Measurements from ENCODE around the gene HRH2. TPM values are rescaled to one million over a fixed set of nuclear protein-coding genes. Genes with fewer than 3 reads are reported as not detected.

The HRH2 gene
- total and polyA plus RNA-seq, 2 donors (not counting 1 experiment from before 2014, with no cell fraction given), result 0.03 TPM; not detected in 1

GRCh38 chr5:175713930-175714329 lies 56.1 kb downstream of the HRH2 start:
- Histone ChIP-seq H3K27me3 (ENCODE audit: control insufficient read depth, insufficient read depth, low read length) (no peaks in the 10 kb centered on the region), H3K4me2 (ENCODE audit: extremely low read depth, insufficient read depth, low read length) (no peak overlapping the region), H3K4me3 (replicated peaks in 1 of 4; ENCODE audit: control extremely low read depth in 1 of 4, insufficient read depth in 1 of 4, low read depth in 3 of 4, low read length in 4 of 4) (no peak overlapping the region), H3K9ac (ENCODE audit: insufficient read depth, low read length) (no peak overlapping the region), H2AFZ (ENCODE audit: low read length) (no peak overlapping the region), H3K9me3 (ENCODE audit: control insufficient read depth, insufficient read depth, low read depth, low read length) (no peaks in the 10 kb centered on the region), H3K79me2 (ENCODE audit: control insufficient read depth, insufficient read depth, low read length) (no peaks in the 10 kb centered on the region), H3K27ac (ENCODE audit: insufficient read depth, low read length) (no peak overlapping the region), H3K4me1 (ENCODE audit: control insufficient read depth, extremely low read depth, insufficient read depth, low read length) (no peaks in the 10 kb centered on the region), H4K20me1 (ENCODE audit: control insufficient read depth, extremely low read depth, insufficient read depth, low read length) (no peaks in the 10 kb centered on the region), H3K36me3 (ENCODE audit: control insufficient read depth, insufficient read depth, low read length) (no peaks in the 10 kb centered on the region)
- no peak for DNase-seq (ENCODE audit: low read depth in 2 of 2)
- no peak for TF ChIP-seq EZH2 (IDR thresholded peaks at IDR 0.05; ENCODE audit: low read length, missing control alignments)
- TF ChIP-seq, protein P1, sequence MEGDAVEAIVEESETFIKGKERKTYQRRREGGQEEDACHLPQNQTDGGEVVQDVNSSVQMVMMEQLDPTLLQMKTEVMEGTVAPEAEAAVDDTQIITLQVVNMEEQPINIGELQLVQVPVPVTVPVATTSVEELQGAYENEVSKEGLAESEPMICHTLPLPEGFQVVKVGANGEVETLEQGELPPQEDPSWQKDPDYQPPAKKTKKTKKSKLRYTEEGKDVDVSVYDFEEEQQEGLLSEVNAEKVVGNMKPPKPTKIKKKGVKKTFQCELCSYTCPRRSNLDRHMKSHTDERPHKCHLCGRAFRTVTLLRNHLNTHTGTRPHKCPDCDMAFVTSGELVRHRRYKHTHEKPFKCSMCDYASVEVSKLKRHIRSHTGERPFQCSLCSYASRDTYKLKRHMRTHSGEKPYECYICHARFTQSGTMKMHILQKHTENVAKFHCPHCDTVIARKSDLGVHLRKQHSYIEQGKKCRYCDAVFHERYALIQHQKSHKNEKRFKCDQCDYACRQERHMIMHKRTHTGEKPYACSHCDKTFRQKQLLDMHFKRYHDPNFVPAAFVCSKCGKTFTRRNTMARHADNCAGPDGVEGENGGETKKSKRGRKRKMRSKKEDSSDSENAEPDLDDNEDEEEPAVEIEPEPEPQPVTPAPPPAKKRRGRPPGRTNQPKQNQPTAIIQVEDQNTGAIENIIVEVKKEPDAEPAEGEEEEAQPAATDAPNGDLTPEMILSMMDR (conservative IDR thresholded peaks at IDR 0.05 in 1 of 2, IDR thresholded peaks at IDR 0.05 in 1 of 2; ENCODE audit: low read depth in 1 of 2, low read length in 2 of 2), result no peak

GRCh38 chr5:175714479-175715085 lies 56.7 kb downstream of the HRH2 start:
- Histone ChIP-seq H3K27me3 (ENCODE audit: control insufficient read depth, insufficient read depth, low read length) (no peaks in the 10 kb centered on the region), H2AFZ (ENCODE audit: low read length) (no peak overlapping the region), H4K20me1 (ENCODE audit: control insufficient read depth, extremely low read depth, insufficient read depth, low read length) (no peaks in the 10 kb centered on the region), H3K4me1 (ENCODE audit: control insufficient read depth, extremely low read depth, insufficient read depth, low read length) (no peaks in the 10 kb centered on the region), H3K9me3 (ENCODE audit: control insufficient read depth, insufficient read depth, low read depth, low read length) (no peaks in the 10 kb centered on the region), H3K27ac (ENCODE audit: insufficient read depth, low read length) (no peak overlapping the region), H3K4me2 (ENCODE audit: extremely low read depth, insufficient read depth, low read length) (no peak overlapping the region), H3K9ac (ENCODE audit: insufficient read depth, low read length) (no peak overlapping the region), H3K79me2 (ENCODE audit: control insufficient read depth, insufficient read depth, low read length) (no peaks in the 10 kb centered on the region), H3K4me3 (replicated peaks in 1 of 4; ENCODE audit: control extremely low read depth in 1 of 4, insufficient read depth in 1 of 4, low read depth in 3 of 4, low read length in 4 of 4) (no peak overlapping the region), H3K36me3 (ENCODE audit: control insufficient read depth, insufficient read depth, low read length) (no peaks in the 10 kb centered on the region)
- TF ChIP-seq, protein P1 (conservative IDR thresholded peaks at IDR 0.05 in 1 of 2, IDR thresholded peaks at IDR 0.05 in 1 of 2; ENCODE audit: low read depth in 1 of 2, low read length in 2 of 2), result no peak
- TF ChIP-seq EZH2 (IDR thresholded peaks at IDR 0.05; ENCODE audit: low read length, missing control alignments), result no peak
- DNase-seq (ENCODE audit: low read depth in 2 of 2), result no peak

GRCh38 chr5:175715627-175716522 lies 58.0 kb downstream of the HRH2 start:
- H3K27me3 ChIP-seq (ENCODE audit: control insufficient read depth, insufficient read depth, low read length), result no peaks in the 10 kb centered on the region
- TF ChIP-seq, protein P1 (conservative IDR thresholded peaks at IDR 0.05 in 1 of 2, IDR thresholded peaks at IDR 0.05 in 1 of 2; ENCODE audit: low read depth in 1 of 2, low read length in 2 of 2), result no peak
- TF ChIP-seq EZH2 (IDR thresholded peaks at IDR 0.05; ENCODE audit: low read length, missing control alignments), result no peak
- H4K20me1 ChIP-seq (ENCODE audit: control insufficient read depth, extremely low read depth, insufficient read depth, low read length), result no peaks in the 10 kb centered on the region
- H3K79me2 ChIP-seq (ENCODE audit: control insufficient read depth, insufficient read depth, low read length), result no peaks in the 10 kb centered on the region
- DNase-seq (ENCODE audit: low read depth in 2 of 2), result no peak
- H3K9ac ChIP-seq (ENCODE audit: insufficient read depth, low read length), result no peak overlapping the region
- H3K9me3 ChIP-seq (ENCODE audit: control insufficient read depth, insufficient read depth, low read depth, low read length), result no peaks in the 10 kb centered on the region
- no peaks in the 10 kb centered on the region for H3K4me1 ChIP-seq (ENCODE audit: control insufficient read depth, extremely low read depth, insufficient read depth, low read length)
- H3K27ac ChIP-seq (ENCODE audit: insufficient read depth, low read length), result no peak overlapping the region
- no peak overlapping the region for H2AFZ ChIP-seq (ENCODE audit: low read length)
- no peaks in the 10 kb centered on the region for H3K36me3 ChIP-seq (ENCODE audit: control insufficient read depth, insufficient read depth, low read length)
- H3K4me2 ChIP-seq (ENCODE audit: extremely low read depth, insufficient read depth, low read length), result no peak overlapping the region
- H3K4me3 ChIP-seq (replicated peaks in 1 of 4; ENCODE audit: control extremely low read depth in 1 of 4, insufficient read depth in 1 of 4, low read depth in 3 of 4, low read length in 4 of 4), result no peak overlapping the region

Measured in fibroblast of lung (primary cell).